Hepatocyte (in vitro differentiated cells): ENCODE results near the gene LDLRAD4. TPM values are rescaled to one million over a fixed set of nuclear protein-coding genes. Genes with fewer than 3 reads are reported as not detected.

Source experiments
- DNase-seq: peaks from one replicate; pipeline ENCODE4 v3.0.0-alpha.2; 2016; ENCODE audit warnings: low spot score
- H2AFZ ChIP-seq: fragments of 200-600 bp; sonication (generic); 2 replicates; pipeline ENCODE4 v1.6.0; 2016; ENCODE audit warnings: antibody characterized with exemption, mild to moderate bottlenecking
- H3K27ac ChIP-seq: fragments of 200-600 bp; sonication (generic); 2 replicates; pipeline ENCODE4 v1.5.1; 2016; ENCODE audit warnings: mild to moderate bottlenecking
- H3K27me3 ChIP-seq: fragments of 200-600 bp; sonication (generic); 2 replicates; pipeline ENCODE4 v1.6.1; 2016
- H3K36me3 ChIP-seq: fragments of 200-600 bp; sonication (generic); replicated peaks from 2 replicates; pipeline ENCODE4 v1.5.1; 2016; ENCODE audit warnings: low read depth; ENCODE audit not compliant: insufficient read depth
- H3K4me1 ChIP-seq: fragments of 200-600 bp; sonication (generic); 2 replicates; pipeline ENCODE4 v1.5.1; 2016; ENCODE audit warnings: mild to moderate bottlenecking, moderate library complexity; ENCODE audit not compliant: insufficient read depth
- H3K4me2 ChIP-seq: fragments of 200-600 bp; sonication (generic); 2 replicates; pipeline ENCODE4 v1.6.0; 2016
- H3K4me3 ChIP-seq: fragments of 200-600 bp; sonication (generic); 2 replicates; pipeline ENCODE4 v1.5.1; 2016; ENCODE audit warnings: mild to moderate bottlenecking
- H3K79me2 ChIP-seq: fragments of 200-600 bp; sonication (generic); 2 replicates; pipeline ENCODE4 v1.6.0; 2017; ENCODE audit warnings: mild to moderate bottlenecking
- H3K9me2 ChIP-seq: fragments of 200-600 bp; sonication (generic); replicated peaks from 2 replicates; pipeline ENCODE4 v1.6.0; 2017; ENCODE audit warnings: mild to moderate bottlenecking; ENCODE audit not compliant: insufficient read depth
- H3K9me3 ChIP-seq: fragments of 200-600 bp; sonication (generic); 2 replicates; pipeline ENCODE4 v1.5.1; 2016; ENCODE audit warnings: low read depth, mild to moderate bottlenecking
- H4K20me1 ChIP-seq: fragments of 200-600 bp; sonication (generic); 2 replicates; pipeline ENCODE4 v1.6.0; 2016; ENCODE audit warnings: mild to moderate bottlenecking; ENCODE audit not compliant: insufficient read depth, poor library complexity, severe bottlenecking
- EZH2 ChIP-seq: fragments of 200-600 bp; sonication (generic); IDR thresholded peaks from 2 replicates; pipeline ENCODE4 v1.6.1; 2016; ENCODE audit warnings: antibody characterized with exemption, mild to moderate bottlenecking, borderline replicate concordance
- EZH2phosphoT487 ChIP-seq: fragments of 200-600 bp; sonication (generic); IDR thresholded peaks from one replicate; pipeline ENCODE4 v1.6.1; 2018; ENCODE audit warnings: antibody characterized with exemption, mild to moderate bottlenecking, low read depth, moderate library complexity; ENCODE audit not compliant: unreplicated experiment, severe bottlenecking
- WGBS: methylation state at CpG from one replicate; pipeline ENCODE4 v1.1.6; 2016; ENCODE audit warnings: low lambda C conversion rate; ENCODE audit errors: missing lambda C conversion rate; 5-methylcytosine and 5-hydroxymethylcytosine counted together
- polyA plus RNA-seq: library from polyadenylated mRNA; unstranded; fragments of >200 nt; fragmentation: Nextera tagmentation; extraction: Ambion mirVana; gene quantifications from 2 replicates; pipeline ENCODE4 v1.2.1, GENCODE V29; 2016
- total RNA-seq: library from RNA; depleted of rRNA; stranded (reverse); fragments of >200 nt; gene quantifications from 2 replicates; pipeline ENCODE4 v1.2.3, GENCODE V29; 2014
- TF ChIP-seq, protein P1 (sequence below): fragments of 200-600 bp; sonication (generic); IDR thresholded peaks from 2 replicates; pipeline ENCODE4 v1.5.1; 2016; ENCODE audit warnings: antibody characterized with exemption, mild to moderate bottlenecking; ENCODE audit not compliant: poor library complexity

LDLRAD4 gene
- total and polyA plus RNA-seq, 2 experiments from 2014 or later, result 15.1 to 29.0 TPM

DNA sequence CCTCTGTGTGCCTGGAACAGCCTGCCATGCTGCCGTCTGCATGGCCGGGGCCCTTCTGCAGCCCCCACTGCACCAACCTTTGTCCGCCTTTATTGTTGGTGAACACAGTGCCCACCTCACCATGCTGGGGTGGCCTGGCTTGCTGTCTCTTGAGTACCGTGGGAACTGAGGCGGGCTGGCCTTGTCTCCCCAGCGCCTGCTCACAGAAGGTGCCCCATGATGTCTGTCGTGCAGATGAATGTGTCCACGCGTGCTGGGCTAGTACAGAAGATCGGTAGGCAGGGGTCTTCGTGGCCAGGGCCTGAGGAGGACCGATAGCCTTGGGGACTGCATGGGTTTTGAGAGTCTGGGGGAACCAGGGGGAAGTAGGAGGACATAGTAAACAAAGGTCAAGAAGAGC lies 242.4 kb downstream of the LDLRAD4 start:
- TF ChIP-seq EZH2 (no peak), EZH2phosphoT487 (no peak)
- TF ChIP-seq, protein P1, sequence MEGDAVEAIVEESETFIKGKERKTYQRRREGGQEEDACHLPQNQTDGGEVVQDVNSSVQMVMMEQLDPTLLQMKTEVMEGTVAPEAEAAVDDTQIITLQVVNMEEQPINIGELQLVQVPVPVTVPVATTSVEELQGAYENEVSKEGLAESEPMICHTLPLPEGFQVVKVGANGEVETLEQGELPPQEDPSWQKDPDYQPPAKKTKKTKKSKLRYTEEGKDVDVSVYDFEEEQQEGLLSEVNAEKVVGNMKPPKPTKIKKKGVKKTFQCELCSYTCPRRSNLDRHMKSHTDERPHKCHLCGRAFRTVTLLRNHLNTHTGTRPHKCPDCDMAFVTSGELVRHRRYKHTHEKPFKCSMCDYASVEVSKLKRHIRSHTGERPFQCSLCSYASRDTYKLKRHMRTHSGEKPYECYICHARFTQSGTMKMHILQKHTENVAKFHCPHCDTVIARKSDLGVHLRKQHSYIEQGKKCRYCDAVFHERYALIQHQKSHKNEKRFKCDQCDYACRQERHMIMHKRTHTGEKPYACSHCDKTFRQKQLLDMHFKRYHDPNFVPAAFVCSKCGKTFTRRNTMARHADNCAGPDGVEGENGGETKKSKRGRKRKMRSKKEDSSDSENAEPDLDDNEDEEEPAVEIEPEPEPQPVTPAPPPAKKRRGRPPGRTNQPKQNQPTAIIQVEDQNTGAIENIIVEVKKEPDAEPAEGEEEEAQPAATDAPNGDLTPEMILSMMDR, result no peak
- no peaks in the 10 kb centered on the region for H4K20me1 ChIP-seq
- H3K79me2 ChIP-seq, result no peaks in the 10 kb centered on the region
- H3K27ac ChIP-seq, result no peak overlapping the region
- WGBS, result 90% methylated on average over 12 of the region's 12 CpGs
- no peaks in the 10 kb centered on the region for H3K27me3 ChIP-seq
- no peaks in the 10 kb centered on the region for H3K36me3 ChIP-seq
- no peak overlapping the region for H2AFZ ChIP-seq
- no peak for DNase-seq
- no peak overlapping the region for H3K4me3 ChIP-seq
- no peak overlapping the region for H3K4me2 ChIP-seq
- no peaks in the 10 kb centered on the region for H3K9me3 ChIP-seq
- no peaks in the 10 kb centered on the region for H3K9me2 ChIP-seq
- H3K4me1 ChIP-seq, result no peaks in the 10 kb centered on the region

DNA sequence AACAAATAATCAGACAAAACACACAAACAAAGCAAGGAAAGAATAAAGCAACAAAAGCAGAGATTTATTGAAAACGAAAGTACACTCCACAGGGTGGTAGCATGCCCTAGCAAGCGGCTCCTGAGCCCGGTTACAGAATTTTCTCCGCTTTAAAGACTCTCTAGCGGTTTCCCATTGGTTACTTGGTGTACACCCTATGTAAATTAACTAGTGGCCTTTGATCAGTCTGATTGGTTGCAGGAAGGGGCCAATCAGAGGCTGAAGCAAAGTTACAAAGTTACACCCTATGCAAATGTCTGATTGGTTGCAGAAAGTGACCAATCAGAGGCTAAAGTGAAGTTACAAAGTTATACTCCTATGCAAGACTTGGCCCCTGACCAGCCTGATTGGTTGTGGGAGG lies 242.9 kb downstream of the LDLRAD4 start:
- no peak for DNase-seq
- H3K27me3 ChIP-seq, result no peaks in the 10 kb centered on the region
- H3K4me3 ChIP-seq, result no peak overlapping the region
- no peak overlapping the region for H3K27ac ChIP-seq
- no peaks in the 10 kb centered on the region for H3K9me3 ChIP-seq
- H2AFZ ChIP-seq, result no peak overlapping the region
- H3K4me2 ChIP-seq, result no peak overlapping the region
- no peaks in the 10 kb centered on the region for H4K20me1 ChIP-seq
- H3K9me2 ChIP-seq, result no peaks in the 10 kb centered on the region
- TF ChIP-seq EZH2 (no peak), EZH2phosphoT487 (no peak)
- TF ChIP-seq, protein P1, result no peak
- H3K4me1 ChIP-seq, result no peaks in the 10 kb centered on the region
- WGBS, result 94% methylated on average over 5 of the region's 5 CpGs
- no peaks in the 10 kb centered on the region for H3K79me2 ChIP-seq
- H3K36me3 ChIP-seq, result no peaks in the 10 kb centered on the region

DNA sequence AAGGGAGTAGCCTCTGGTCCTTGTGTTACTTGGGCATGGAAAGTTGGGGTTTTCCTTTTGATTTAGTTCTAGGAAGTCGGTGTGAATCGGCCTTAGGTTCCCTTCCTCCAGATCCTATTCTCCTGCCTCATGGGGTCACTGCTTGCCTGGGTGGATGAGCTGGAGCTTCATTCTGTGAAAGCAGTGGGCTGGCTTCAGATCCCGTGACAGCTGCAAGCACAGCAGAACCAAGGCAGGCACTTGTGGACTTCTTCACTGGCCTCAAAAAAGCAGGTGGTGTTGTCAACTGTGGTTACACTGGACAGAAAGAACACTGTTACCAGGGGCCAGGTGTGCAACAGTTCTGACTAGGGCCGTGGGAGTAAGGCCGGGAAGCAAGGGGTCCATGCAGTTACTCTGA lies 243.4 kb downstream of the LDLRAD4 start:
- DNase-seq, result no peak
- Histone ChIP-seq H3K9me2 (no peaks in the 10 kb centered on the region), H3K79me2 (no peaks in the 10 kb centered on the region), H2AFZ (no peak overlapping the region), H3K4me3 (no peak overlapping the region), H3K27me3 (no peaks in the 10 kb centered on the region), H3K36me3 (no peaks in the 10 kb centered on the region), H3K27ac (no peak overlapping the region), H4K20me1 (no peaks in the 10 kb centered on the region), H3K4me2 (no peak overlapping the region), H3K4me1 (no peaks in the 10 kb centered on the region), H3K9me3 (no peaks in the 10 kb centered on the region)
- TF ChIP-seq, protein P1, result no peak
- no peak for TF ChIP-seq EZH2phosphoT487
- TF ChIP-seq EZH2, result no peak
- 96% methylated on average over 5 of the region's 5 CpGs for WGBS

DNA sequence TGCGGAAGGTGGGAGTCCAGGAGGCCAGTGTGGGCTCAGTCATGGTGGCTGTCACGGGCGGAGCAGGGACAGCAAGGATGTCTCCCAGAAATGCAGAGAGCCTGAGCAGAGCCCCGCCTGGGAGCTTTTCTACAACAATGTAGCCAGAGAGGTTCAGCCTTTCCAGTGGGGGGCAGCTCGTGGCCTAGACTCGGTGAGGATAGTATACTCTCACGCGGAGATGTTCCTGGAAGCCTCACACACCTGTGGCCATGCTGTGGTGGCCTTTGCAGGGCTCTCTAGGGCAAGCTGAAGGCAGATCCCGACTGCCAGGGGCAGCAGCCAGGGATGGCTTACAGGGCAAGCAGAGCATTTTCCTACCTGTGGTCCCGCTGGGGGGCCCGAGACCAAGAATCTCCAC lies 244.1 kb downstream of the LDLRAD4 start:
- TF ChIP-seq, protein P1, result no peak
- TF ChIP-seq EZH2phosphoT487 (no peak), EZH2 (no peak)
- no peak overlapping the region for H3K4me3 ChIP-seq
- H2AFZ ChIP-seq, result no peak overlapping the region
- H3K36me3 ChIP-seq, result no peaks in the 10 kb centered on the region
- no peaks in the 10 kb centered on the region for H3K27me3 ChIP-seq
- H4K20me1 ChIP-seq, result no peaks in the 10 kb centered on the region
- no peak overlapping the region for H3K27ac ChIP-seq
- H3K9me2 ChIP-seq, result no peaks in the 10 kb centered on the region
- no peak for DNase-seq
- no peaks in the 10 kb centered on the region for H3K9me3 ChIP-seq
- no peak overlapping the region for H3K4me2 ChIP-seq
- WGBS, result 90% methylated on average over 11 of the region's 11 CpGs
- no peaks in the 10 kb centered on the region for H3K4me1 ChIP-seq
- H3K79me2 ChIP-seq, result no peaks in the 10 kb centered on the region
